Measurements from ENCODE around the gene BTBD16.

The BTBD16 gene

GRCh38 chr10:122291739-122292138 is 20.6 kb downstream of the BTBD16 start:
- H3K27ac ChIP-seq (replicated peaks; ENCODE audit: low read length): no peak overlapping the region
- no peak for DNase-seq (ENCODE audit: low spot score)
- no peak overlapping the region for H3K4ac ChIP-seq (ENCODE audit: low read length)
- no peaks in the 10 kb centered on the region for H3K79me1 ChIP-seq (ENCODE audit: low read depth, low read length)
- H3K9ac ChIP-seq (ENCODE audit: low read depth, low read length, poor library complexity): no peak overlapping the region
- no peak overlapping the region for H4K91ac ChIP-seq (ENCODE audit: low read depth, low read length, poor library complexity)
- no CpG with 5 or more reads among the region's 5 CpGs for WGBS, 2 donors (ENCODE audit: extremely low coverage in 2 of 2, insufficient read length in 2 of 2, insufficient replicate concordance in 1 of 2)
- H2BK120ac ChIP-seq (ENCODE audit: low read depth, low read length): no peak overlapping the region
- H3K4me2 ChIP-seq (ENCODE audit: insufficient read depth, low read length, poor library complexity, severe bottlenecking): no peak overlapping the region
- no peak overlapping the region for H3K23ac ChIP-seq (ENCODE audit: low read depth, low read length, poor library complexity)
- H3K9me3 ChIP-seq (replicated peaks in 1 of 2; ENCODE audit: control insufficient read depth in 2 of 2, insufficient read depth in 1 of 2, low read depth in 1 of 2, low read length in 2 of 2): no peaks in the 10 kb centered on the region
- no peak overlapping the region for H2BK15ac ChIP-seq (ENCODE audit: low read length)
- H2AK5ac ChIP-seq (ENCODE audit: low read depth, low read length): no peak overlapping the region
- H3K4me3 ChIP-seq (ENCODE audit: low read length in 2 of 2): no peak overlapping the region
- no peak overlapping the region for H2BK12ac ChIP-seq (ENCODE audit: low read length)
- peaks cover 0 to 18% (median 0%) of the 10 kb centered on the region in 3 experiments for H3K27me3 ChIP-seq (ENCODE audit: control insufficient read depth in 3 of 3, insufficient read depth in 3 of 3, low read depth in 1 of 3, low read length in 3 of 3)
- no peak overlapping the region for H4K8ac ChIP-seq (ENCODE audit: low read depth, low read length)
- no peaks in the 10 kb centered on the region for H3K36me3 ChIP-seq (replicated peaks in 1 of 2; ENCODE audit: control insufficient read depth in 2 of 2, insufficient read depth in 2 of 2, low read length in 2 of 2)
- H2BK5ac ChIP-seq (ENCODE audit: low read length): no peak overlapping the region
- H3K4me1 ChIP-seq (ENCODE audit: control insufficient read depth in 2 of 2, insufficient read depth in 1 of 2, low read depth in 1 of 2, low read length in 2 of 2): peaks cover 0 to 16% of the 10 kb centered on the region in 2 donors
- H2AFZ ChIP-seq (ENCODE audit: low read length): no peak overlapping the region
- no peak overlapping the region for H3K18ac ChIP-seq (ENCODE audit: low read length)
- H3K14ac ChIP-seq (ENCODE audit: low read length): no peak overlapping the region

- Histone ChIP-seq H3K4me1 (ENCODE audit: control insufficient read depth in 2 of 2, insufficient read depth in 1 of 2, low read depth in 1 of 2, low read length in 2 of 2) (peaks cover 0 to 13% of the 10 kb centered on the region in 2 donors), H2BK15ac (ENCODE audit: low read length) (no peak overlapping the region), H3K14ac (ENCODE audit: low read length) (no peak overlapping the region), H2AFZ (ENCODE audit: low read length) (no peak overlapping the region), H3K23ac (ENCODE audit: low read depth, low read length, poor library complexity) (no peak overlapping the region), H2BK5ac (ENCODE audit: low read length) (no peak overlapping the region), H3K9me3 (replicated peaks in 1 of 2; ENCODE audit: control insufficient read depth in 2 of 2, insufficient read depth in 1 of 2, low read depth in 1 of 2, low read length in 2 of 2) (no peaks in the 10 kb centered on the region), H3K4ac (ENCODE audit: low read length) (no peak overlapping the region), H3K79me1 (ENCODE audit: low read depth, low read length) (no peaks in the 10 kb centered on the region), H3K4me2 (ENCODE audit: insufficient read depth, low read length, poor library complexity, severe bottlenecking) (no peak overlapping the region), H4K8ac (ENCODE audit: low read depth, low read length) (no peak overlapping the region), H2BK120ac (ENCODE audit: low read depth, low read length) (no peak overlapping the region), H3K9ac (ENCODE audit: low read depth, low read length, poor library complexity) (no peak overlapping the region), H3K27me3 (ENCODE audit: control insufficient read depth in 3 of 3, insufficient read depth in 3 of 3, low read depth in 1 of 3, low read length in 3 of 3) (peaks cover 0 to 18% (median 0%) of the 10 kb centered on the region in 3 experiments), H3K18ac (ENCODE audit: low read length) (no peak overlapping the region), H3K4me3 (ENCODE audit: low read length in 2 of 2) (no peak overlapping the region), H2AK5ac (ENCODE audit: low read depth, low read length) (no peak overlapping the region), H4K91ac (ENCODE audit: low read depth, low read length, poor library complexity) (no peak overlapping the region), H3K27ac (replicated peaks; ENCODE audit: low read length) (no peak overlapping the region), H2BK12ac (ENCODE audit: low read length) (no peak overlapping the region), H3K36me3 (replicated peaks in 1 of 2; ENCODE audit: control insufficient read depth in 2 of 2, insufficient read depth in 2 of 2, low read length in 2 of 2) (no peaks in the 10 kb centered on the region)
- WGBS, 2 donors (ENCODE audit: extremely low coverage in 2 of 2, insufficient read length in 2 of 2, insufficient replicate concordance in 1 of 2): no CpG with 5 or more reads among the region's 3 CpGs
- DNase-seq (ENCODE audit: low spot score): no peak
Measured at GRCh38 chr10:122292376-122292775, 21.3 kb downstream of the BTBD16 start.

- Histone ChIP-seq H4K91ac (ENCODE audit: low read depth, low read length, poor library complexity) (no peak overlapping the region), H3K4me1 (ENCODE audit: control insufficient read depth in 2 of 2, insufficient read depth in 1 of 2, low read depth in 1 of 2, low read length in 2 of 2) (peaks cover 0 to 13% of the 10 kb centered on the region in 2 donors), H2AFZ (ENCODE audit: low read length) (no peak overlapping the region), H4K8ac (ENCODE audit: low read depth, low read length) (no peak overlapping the region), H3K18ac (ENCODE audit: low read length) (peak overlapping the region; percentile 24), H3K4ac (ENCODE audit: low read length) (no peak overlapping the region), H2BK12ac (ENCODE audit: low read length) (no peak overlapping the region), H3K4me3 (ENCODE audit: low read length in 2 of 2) (no peak overlapping the region), H3K23ac (ENCODE audit: low read depth, low read length, poor library complexity) (no peak overlapping the region), H3K36me3 (replicated peaks in 1 of 2; ENCODE audit: control insufficient read depth in 2 of 2, insufficient read depth in 2 of 2, low read length in 2 of 2) (no peaks in the 10 kb centered on the region), H2BK15ac (ENCODE audit: low read length) (no peak overlapping the region), H3K79me1 (ENCODE audit: low read depth, low read length) (no peaks in the 10 kb centered on the region), H2BK5ac (ENCODE audit: low read length) (no peak overlapping the region), H3K4me2 (ENCODE audit: insufficient read depth, low read length, poor library complexity, severe bottlenecking) (no peak overlapping the region), H3K9ac (ENCODE audit: low read depth, low read length, poor library complexity) (no peak overlapping the region), H3K14ac (ENCODE audit: low read length) (no peak overlapping the region), H3K27me3 (ENCODE audit: control insufficient read depth in 3 of 3, insufficient read depth in 3 of 3, low read depth in 1 of 3, low read length in 3 of 3) (peaks cover 0 to 18% (median 0%) of the 10 kb centered on the region in 3 experiments), H3K27ac (replicated peaks; ENCODE audit: low read length) (no peak overlapping the region), H2BK120ac (ENCODE audit: low read depth, low read length) (no peak overlapping the region), H2AK5ac (ENCODE audit: low read depth, low read length) (no peak overlapping the region), H3K9me3 (replicated peaks in 1 of 2; ENCODE audit: control insufficient read depth in 2 of 2, insufficient read depth in 1 of 2, low read depth in 1 of 2, low read length in 2 of 2) (no peaks in the 10 kb centered on the region)
- no peak for DNase-seq (ENCODE audit: low spot score)
- no CpG with 5 or more reads among the region's 10 CpGs for WGBS, 2 donors (ENCODE audit: extremely low coverage in 2 of 2, insufficient read length in 2 of 2, insufficient replicate concordance in 1 of 2)
Measured at GRCh38 chr10:122293156-122293960, 22.3 kb downstream of the BTBD16 start.

- no peak overlapping the region for H3K14ac ChIP-seq (ENCODE audit: low read length)
- H3K23ac ChIP-seq (ENCODE audit: low read depth, low read length, poor library complexity): no peak overlapping the region
- no peak overlapping the region for H2BK120ac ChIP-seq (ENCODE audit: low read depth, low read length)
- no peak overlapping the region for H3K18ac ChIP-seq (ENCODE audit: low read length)
- H3K4me1 ChIP-seq (ENCODE audit: control insufficient read depth in 2 of 2, insufficient read depth in 1 of 2, low read depth in 1 of 2, low read length in 2 of 2): peaks cover 0 to 13% of the 10 kb centered on the region in 2 donors
- H3K4me2 ChIP-seq (ENCODE audit: insufficient read depth, low read length, poor library complexity, severe bottlenecking): no peak overlapping the region
- peaks cover 0 to 18% (median 0%) of the 10 kb centered on the region in 3 experiments for H3K27me3 ChIP-seq (ENCODE audit: control insufficient read depth in 3 of 3, insufficient read depth in 3 of 3, low read depth in 1 of 3, low read length in 3 of 3)
- H2BK12ac ChIP-seq (ENCODE audit: low read length): no peak overlapping the region
- no peak overlapping the region for H3K4me3 ChIP-seq (ENCODE audit: low read length in 2 of 2)
- H3K27ac ChIP-seq (replicated peaks; ENCODE audit: low read length): no peak overlapping the region
- no peaks in the 10 kb centered on the region for H3K9me3 ChIP-seq (replicated peaks in 1 of 2; ENCODE audit: control insufficient read depth in 2 of 2, insufficient read depth in 1 of 2, low read depth in 1 of 2, low read length in 2 of 2)
- H3K36me3 ChIP-seq (replicated peaks in 1 of 2; ENCODE audit: control insufficient read depth in 2 of 2, insufficient read depth in 2 of 2, low read length in 2 of 2): no peaks in the 10 kb centered on the region
- no peak overlapping the region for H4K91ac ChIP-seq (ENCODE audit: low read depth, low read length, poor library complexity)
- no peak overlapping the region for H4K8ac ChIP-seq (ENCODE audit: low read depth, low read length)
- no peak overlapping the region for H3K9ac ChIP-seq (ENCODE audit: low read depth, low read length, poor library complexity)
- no peak overlapping the region for H2BK15ac ChIP-seq (ENCODE audit: low read length)
- no peak overlapping the region for H2BK5ac ChIP-seq (ENCODE audit: low read length)
- WGBS, 2 donors (ENCODE audit: extremely low coverage in 2 of 2, insufficient read length in 2 of 2, insufficient replicate concordance in 1 of 2): no CpG with 5 or more reads among the region's 4 CpGs
- H3K79me1 ChIP-seq (ENCODE audit: low read depth, low read length): no peaks in the 10 kb centered on the region
- no peak for DNase-seq (ENCODE audit: low spot score)
- H3K4ac ChIP-seq (ENCODE audit: low read length): no peak overlapping the region
- no peak overlapping the region for H2AK5ac ChIP-seq (ENCODE audit: low read depth, low read length)
- H2AFZ ChIP-seq (ENCODE audit: low read length): no peak overlapping the region
Measured at GRCh38 chr10:122293961-122294380, 22.9 kb downstream of the BTBD16 start.

Measured in neuronal stem cell (in vitro differentiated cells).